HG03442 (cell line): ENCODE data around the gene NOC4L.

Experiments used
- ATAC-seq: cut with Tn5 transposase; IDR thresholded peaks from one replicate; pipeline ENCODE4 v1.9.1; 2021; ENCODE audit warnings: mild to moderate bottlenecking, moderate library complexity; ENCODE audit not compliant: unreplicated experiment

Gene NOC4L

GRCh38 chr12:132196038-132196872 lies 52.0 kb downstream of the NOC4L start:
- ATAC-seq = no peak

- no peak for ATAC-seq
Measured at GRCh38 chr12:132196873-132197390, 52.7 kb downstream of the NOC4L start.

- ATAC-seq = no peak
Measured at GRCh38 chr12:132197581-132198354, 53.5 kb downstream of the NOC4L start.

- no peak for ATAC-seq
Measured at GRCh38 chr12:132199101-132199500, 54.8 kb downstream of the NOC4L start.

GRCh38 chr12:132199526-132200319 lies 55.5 kb downstream of the NOC4L start:
- no peak for ATAC-seq

GRCh38 chr12:132200800-132201199 lies 56.5 kb downstream of the NOC4L start:
- no peak for ATAC-seq

GRCh38 chr12:132201391-132202120 lies 57.3 kb downstream of the NOC4L start:
- no peak for ATAC-seq
